GM13977 (cell line): ENCODE data around the gene FRMD4A.

ENCODE experiments used
- DNase-seq: peaks from one replicate; pipeline ENCODE4 v3.0.0; 2012; ENCODE audit warnings: low spot score
- in situ Hi-C: fragments of 300-500 bp; cut with MboI; formaldehyde crosslinking; loops from one replicate; pipeline ENCODE4 v1.12.0; 2022; ENCODE audit warnings: low sequenced_read_pairs, low pct_unique_long_range_greater_than_20kb, mixed read lengths, inconsistent platforms; ENCODE audit not compliant: unreplicated experiment
- TF ChIP-seq, protein P1 (sequence below): IDR thresholded peaks from 2 replicates; pipeline ENCODE4 v1.5.1; 2012; ENCODE audit warnings: mild to moderate bottlenecking, control low read depth; ENCODE audit not compliant: insufficient read depth; ENCODE audit errors: extremely low read depth, missing control alignments

FRMD4A gene

DNA sequence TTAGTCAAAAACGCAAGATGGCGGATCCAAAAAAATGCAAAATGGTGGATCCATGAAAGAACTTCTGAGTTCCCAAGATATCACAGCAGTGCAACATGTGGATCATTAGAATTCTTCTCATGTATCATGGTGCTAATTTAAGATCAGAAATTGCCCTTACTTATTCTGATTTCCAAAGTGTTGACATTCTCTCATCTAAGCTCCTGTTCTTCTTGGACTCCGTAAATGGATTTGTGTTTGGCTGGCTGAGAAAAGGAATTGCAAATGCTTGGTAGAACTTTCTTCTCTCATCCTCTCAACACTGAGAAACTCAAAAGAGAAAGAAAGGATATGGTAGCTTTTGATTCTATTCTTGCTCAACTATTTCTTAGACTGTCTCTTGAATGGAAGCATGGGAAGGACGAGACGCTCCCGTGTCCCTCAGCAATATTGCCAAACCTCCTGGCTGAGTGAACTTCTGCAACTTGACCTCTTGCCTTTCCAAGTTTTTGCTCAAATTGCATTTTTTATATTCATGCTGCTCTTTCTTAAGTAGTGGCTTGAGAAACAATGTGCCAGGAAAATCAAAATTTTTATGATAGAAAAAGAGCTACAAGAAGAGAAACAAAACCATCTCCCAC is 44.7 kb downstream of the FRMD4A start:
- TF ChIP-seq, protein P1, sequence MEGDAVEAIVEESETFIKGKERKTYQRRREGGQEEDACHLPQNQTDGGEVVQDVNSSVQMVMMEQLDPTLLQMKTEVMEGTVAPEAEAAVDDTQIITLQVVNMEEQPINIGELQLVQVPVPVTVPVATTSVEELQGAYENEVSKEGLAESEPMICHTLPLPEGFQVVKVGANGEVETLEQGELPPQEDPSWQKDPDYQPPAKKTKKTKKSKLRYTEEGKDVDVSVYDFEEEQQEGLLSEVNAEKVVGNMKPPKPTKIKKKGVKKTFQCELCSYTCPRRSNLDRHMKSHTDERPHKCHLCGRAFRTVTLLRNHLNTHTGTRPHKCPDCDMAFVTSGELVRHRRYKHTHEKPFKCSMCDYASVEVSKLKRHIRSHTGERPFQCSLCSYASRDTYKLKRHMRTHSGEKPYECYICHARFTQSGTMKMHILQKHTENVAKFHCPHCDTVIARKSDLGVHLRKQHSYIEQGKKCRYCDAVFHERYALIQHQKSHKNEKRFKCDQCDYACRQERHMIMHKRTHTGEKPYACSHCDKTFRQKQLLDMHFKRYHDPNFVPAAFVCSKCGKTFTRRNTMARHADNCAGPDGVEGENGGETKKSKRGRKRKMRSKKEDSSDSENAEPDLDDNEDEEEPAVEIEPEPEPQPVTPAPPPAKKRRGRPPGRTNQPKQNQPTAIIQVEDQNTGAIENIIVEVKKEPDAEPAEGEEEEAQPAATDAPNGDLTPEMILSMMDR, result no peak
- no peak for DNase-seq
- in situ Hi-C loops, result no loop called here

DNA sequence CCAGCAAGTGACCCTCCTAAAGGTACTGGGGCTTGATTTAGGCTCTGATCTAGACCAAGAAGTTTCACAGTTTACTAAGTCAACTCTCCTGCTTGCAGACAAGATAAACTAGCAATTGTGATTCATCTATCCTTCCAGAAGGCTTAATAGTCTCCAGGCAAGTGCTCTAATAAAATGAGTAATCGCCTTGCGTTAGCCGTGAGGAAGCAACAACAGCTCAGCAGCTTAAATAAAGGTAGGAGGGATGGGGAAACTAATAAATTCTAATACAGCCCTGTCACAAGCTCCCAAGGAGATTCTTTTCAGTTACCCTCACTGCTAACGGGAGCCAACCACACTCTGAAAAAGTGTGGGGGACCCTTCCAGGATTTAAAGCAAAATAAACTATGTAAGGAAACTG is 48.4 kb downstream of the FRMD4A start:
- DNase-seq, result no peak
- in situ Hi-C loops, result no loop called here
- TF ChIP-seq, protein P1, result no peak

DNA sequence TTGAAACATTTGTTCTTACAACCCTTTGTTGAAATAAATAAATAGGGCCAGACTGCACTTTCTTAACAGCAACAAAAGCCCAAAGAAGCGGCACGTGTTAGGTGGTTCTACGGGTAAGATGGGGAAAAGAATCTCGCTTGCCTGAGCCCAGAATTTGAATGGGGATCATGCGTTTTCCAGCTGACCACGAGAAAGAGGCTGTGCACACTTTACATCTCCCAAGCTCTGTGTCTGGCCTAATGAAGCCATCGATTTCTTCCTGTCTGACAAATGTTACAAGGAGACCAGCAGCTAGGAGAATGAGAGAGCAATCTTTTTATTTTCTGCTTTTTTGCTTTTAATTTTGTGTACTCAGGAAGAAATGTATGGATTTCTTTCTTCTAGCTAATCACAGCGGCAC is 52.2 kb downstream of the FRMD4A start:
- TF ChIP-seq, protein P1, result no peak
- in situ Hi-C loops, result no loop called here
- no peak for DNase-seq

- in situ Hi-C loops, result no loop called here
- TF ChIP-seq, protein P1, result no peak
- DNase-seq, result no peak
Measured at GRCh38 chr10:14276210-14276609, 54.5 kb downstream of the FRMD4A start.

- no peak for DNase-seq
- in situ Hi-C loops, result no loop called here
Measured at GRCh38 chr10:14271621-14272020, 59.1 kb downstream of the FRMD4A start.

DNA sequence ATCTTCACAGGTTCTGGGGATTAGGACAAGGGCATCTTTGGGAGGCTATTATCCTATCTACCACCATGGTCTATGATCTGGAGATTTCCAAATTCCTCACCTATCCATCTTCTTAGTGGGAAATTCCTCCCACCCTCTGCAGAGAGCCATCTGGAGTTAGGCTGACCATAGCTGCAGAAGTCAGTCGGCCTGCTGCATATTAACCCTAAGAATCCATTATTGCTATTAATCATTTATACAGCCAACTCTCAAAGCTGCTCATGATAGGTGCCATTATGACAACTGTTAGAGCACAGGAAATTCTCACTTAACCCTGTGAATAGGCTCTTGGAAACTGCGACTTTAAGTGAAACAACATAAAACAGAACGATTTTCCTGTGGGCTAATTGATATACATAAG is 60.4 kb downstream of the FRMD4A start:
- in situ Hi-C loops, result no loop called here
- TF ChIP-seq, protein P1, result no peak
- DNase-seq, result no peak

More at GRCh38 chr10:14271621-14272020, 59.1 kb downstream of the FRMD4A start:
- TF ChIP-seq, protein P1, result no peak
